Ramos (cell line): ENCODE data around the gene C11orf98.

Experiments used
- in situ Hi-C: fragments of 300-500 bp; cut with MboI; formaldehyde crosslinking; loops from one replicate; pipeline ENCODE4 v1.14.3; 2022; ENCODE audit warnings: low sequenced_read_pairs; ENCODE audit not compliant: unreplicated experiment

Gene C11orf98

GRCh38 chr11:62616957-62617356 is 48.1 kb downstream of the C11orf98 start:
- in situ Hi-C loops = loop anchor here (25.0 kb wide), 1 partner anchor 1620 kb away; the partner anchor contains the start of genes DNAJC4, FKBP2, NUDT22 and PPP1R14B

- in situ Hi-C loops = loop anchor here (25.0 kb wide), 1 partner anchor 1622 kb away; the partner anchor contains the start of genes DNAJC4, FKBP2, NUDT22 and PPP1R14B
These were observed 49.5 kb downstream of the C11orf98 start for GRCh38 chr11:62615521-62615920.

GRCh38 chr11:62614275-62614674 is 50.7 kb downstream of the C11orf98 start:
- in situ Hi-C loops = loop anchor here (25.0 kb wide), 1 partner anchor 1623 kb away; the partner anchor contains the start of genes DNAJC4, FKBP2, NUDT22 and PPP1R14B

- in situ Hi-C loops = loop anchor here (25.0 kb wide), 1 partner anchor 1624 kb away; the partner anchor contains the start of genes DNAJC4, FKBP2, NUDT22 and PPP1R14B
These were observed 51.7 kb downstream of the C11orf98 start for GRCh38 chr11:62613291-62613778.
